DND-41 (cell line): ENCODE measurements around the gene PROM2.

Experiments
- CTCF ChIP-seq: IDR thresholded peaks from 2 replicates; pipeline ENCODE4 v1.5.1; 2012; ENCODE audit warnings: borderline replicate concordance, low read length, moderate library complexity, mild to moderate bottlenecking; ENCODE audit not compliant: poor library complexity, severe bottlenecking; ENCODE audit errors: extremely low read depth
- EZH2 ChIP-seq: IDR thresholded peaks from 3 replicates; pipeline ENCODE4 v1.6.1; 2012; ENCODE audit warnings: borderline replicate concordance, low read depth, mild to moderate bottlenecking, moderate library complexity, low read length, inconsistent platforms; ENCODE audit not compliant: severe bottlenecking

- TF ChIP-seq EZH2 (no peak), CTCF (no peak)
Observed at GRCh38 chr2:95306336-95306895, 32.2 kb downstream of the PROM2 start.
